ENCODE data around the gene BLVRA.

DNA sequence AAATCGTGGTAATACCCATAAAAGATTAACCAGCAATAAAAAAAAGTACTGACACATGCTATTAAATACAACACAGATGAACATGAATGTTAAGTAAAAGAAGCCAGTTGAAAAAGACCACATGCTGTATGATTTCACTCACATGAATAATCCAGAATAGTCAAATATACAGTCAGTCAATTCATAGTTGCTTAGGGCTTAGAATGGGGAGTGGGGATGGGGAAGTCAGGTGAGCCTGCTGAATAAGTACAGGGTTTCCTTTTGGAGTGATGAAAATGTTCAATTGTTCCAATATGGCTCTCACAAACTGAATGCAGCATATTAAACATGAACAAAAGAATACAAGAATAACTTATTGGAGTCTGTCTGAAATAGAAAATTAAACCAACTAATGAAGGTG lies 31.0 kb upstream of the BLVRA start:
- no peak for TF ChIP-seq KLF5 (IDR thresholded peaks at IDR 0.05; ENCODE audit: partially characterized antibody)
- no peak for TF ChIP-seq NFYB (IDR thresholded peaks at IDR 0.05; ENCODE audit: insufficient read depth, low read depth, low read length)
- no peak for TF ChIP-seq FOXM1 (IDR thresholded peaks at IDR 0.05; ENCODE audit: low read depth, low read length)

Data from GM12878 (cell line).